Hematopoietic multipotent progenitor cell treated with erythropoietin and hydrocortisone succinate and interleukin-3 and kit ligand, for 4 days (in vitro differentiated cells): Measurements from ENCODE around the gene MEFV.
"Not testable (repeated sequence)": the region's sequence is repeated elsewhere in the genome, so short reads cannot be mapped to it uniquely, and the experiment has no call there.

Experiments
- DNase-seq: peaks from one replicate; pipeline ENCODE4 v3.0.0-alpha.2; 2015

The MEFV gene

GRCh38 chr16:3256146-3256865 is at the start of gene MEFV:
Gene MEFV, minus strand, starts transcription at chr16:3256633. Its CDS starts 46 bp downstream, at chr16:3256587.
- DNase-seq, result no peak

- DNase-seq, result no peak
Measured at GRCh38 chr16:3306078-3306477, 49.6 kb upstream of the MEFV start.

- DNase-seq, result peak; percentile 95
Measured at GRCh38 chr16:3305109-3306068, 49.0 kb upstream of the MEFV start, which contains the start of the genes TIGD7 and ZNF75A. Gene TIGD7, minus strand, starts transcription at chr16:3305430. Its CDS starts 4,816 bp downstream, at chr16:3300614. Gene ZNF75A, plus strand, starts transcription at chr16:3305497. Its CDS starts 2,932 bp downstream, at chr16:3308429.

GRCh38 chr16:3304370-3304769 is 47.9 kb upstream of the MEFV start:
- DNase-seq, result no peak

- no peak for DNase-seq
Measured at GRCh38 chr16:3295783-3296182, 39.4 kb upstream of the MEFV start.

- no peak for DNase-seq
Measured at GRCh38 chr16:3295209-3295608, 38.8 kb upstream of the MEFV start.

GRCh38 chr16:3292604-3293003 is 36.2 kb upstream of the MEFV start:
- DNase-seq, result no peak

- DNase-seq, result no peak
Measured at GRCh38 chr16:3289998-3290673, 33.7 kb upstream of the MEFV start.

GRCh38 chr16:3285131-3285530 is 28.7 kb upstream of the MEFV start:
- DNase-seq, result no peak

GRCh38 chr16:3283543-3284447 is 27.4 kb upstream of the MEFV start:
- peak; percentile 30 for DNase-seq

GRCh38 chr16:3282730-3283542 is 26.5 kb upstream of the MEFV start, which contains the start of gene ZNF263:
Gene ZNF263, plus strand, starts transcription at chr16:3283491. Its CDS starts 328 bp downstream, at chr16:3283819.
- DNase-seq, result peak; percentile 99

- peak; percentile 90 for DNase-seq
Measured at GRCh38 chr16:3282103-3282729, 25.8 kb upstream of the MEFV start.

GRCh38 chr16:3281222-3281820 is 24.9 kb upstream of the MEFV start:
- DNase-seq, result peak; percentile 57

- DNase-seq, result no peak
Measured at GRCh38 chr16:3276679-3277078, 20.2 kb upstream of the MEFV start.

- DNase-seq, result no peak
Measured at GRCh38 chr16:3274947-3275346, 18.5 kb upstream of the MEFV start.

GRCh38 chr16:3274490-3274889 is 18.1 kb upstream of the MEFV start:
- DNase-seq, result no peak

- not testable (repeated sequence) for DNase-seq
Measured at GRCh38 chr16:3271281-3271680, 14.8 kb upstream of the MEFV start.

GRCh38 chr16:3270718-3271117 is 14.3 kb upstream of the MEFV start:
- not testable (repeated sequence) for DNase-seq

- DNase-seq, result no peak
Measured at GRCh38 chr16:3268294-3268693, 11.9 kb upstream of the MEFV start.
